PC-9 (cell line): ENCODE data around the gene PSMB9. TPM values are rescaled to one million over a fixed set of nuclear protein-coding genes. Genes with fewer than 3 reads are reported as not detected.
"Not testable (repeated sequence)": the region's sequence is repeated elsewhere in the genome, so short reads cannot be mapped to it uniquely, and the experiment has no call there.

ENCODE experiments used
- Bru-seq: library from RNA; stranded (reverse); fragments of 400-500 nt; gene quantifications from one replicate; lab custom pipeline; 2021; lab: Mats Ljungman, UMichigan
- BruChase-seq, 2 experiments: library from RNA; stranded (reverse); fragments of 400-500 nt; gene quantifications; one replicate each; lab custom pipeline; 2021; lab: Mats Ljungman, UMichigan
- BruUV-seq: library from RNA; stranded (reverse); fragments of 400-500 nt; replicated peaks from 2 replicates; lab custom pipeline; 2021; lab: Mats Ljungman, UMichigan
- CTCF ChIA-PET: fragments of 300-600 bp; sonication (Branson Sonifier 250); formaldehyde crosslinking; loops from one replicate; lab custom pipeline; 2022; ENCODE audit warnings: antibody characterized with exemption; lab: Charles Lee
- POLR2A ChIA-PET: fragments of 300-600 bp; sonication (Branson Sonifier 250); formaldehyde crosslinking; loops from one replicate; lab custom pipeline; 2022; ENCODE audit warnings: antibody characterized with exemption; ENCODE audit not compliant: unreplicated experiment; lab: Charles Lee
- DNase-seq, 2 experiments: peaks; one replicate each; pipeline versions ENCODE4 v3.0.0 to v3.0.0-alpha.2; 2015 to 2022; ENCODE audit warnings: mixed read lengths in 1 of 2
- H2AFZ ChIP-seq: fragments of 200-600 bp; sonication (generic); 2 replicates; pipeline ENCODE4 v1.8.1; 2017; ENCODE audit warnings: antibody characterized with exemption
- H3F3A ChIP-seq: fragments of 200-600 bp; sonication (generic); 2 replicates; pipeline ENCODE4 v1.8.1; 2017; ENCODE audit warnings: antibody characterized with exemption, mild to moderate bottlenecking, low read depth; ENCODE audit not compliant: insufficient read depth
- H3K27ac ChIP-seq: fragments of 200-600 bp; sonication (generic); 2 replicates; pipeline ENCODE4 v1.6.1; 2016; ENCODE audit warnings: mixed run types
- H3K27me3 ChIP-seq: fragments of 200-600 bp; sonication (generic); 2 replicates; pipeline ENCODE4 v1.6.1; 2016; ENCODE audit warnings: low read depth, mixed run types; ENCODE audit not compliant: insufficient read depth
- H3K36me3 ChIP-seq: fragments of 200-600 bp; sonication (generic); 2 replicates; pipeline ENCODE4 v1.6.1; 2016; ENCODE audit warnings: low read depth, mixed run types
- H3K4me1 ChIP-seq: fragments of 200-600 bp; sonication (generic); replicated peaks from 2 replicates; pipeline ENCODE4 v1.6.1; 2016; ENCODE audit warnings: mixed run types; ENCODE audit not compliant: insufficient read depth
- H3K4me2 ChIP-seq: fragments of 200-600 bp; sonication (generic); 2 replicates; pipeline ENCODE4 v1.6.1; 2017; ENCODE audit warnings: mixed run types
- H3K4me3 ChIP-seq: fragments of 200-600 bp; sonication (generic); 2 replicates; pipeline ENCODE4 v1.6.1; 2016; ENCODE audit warnings: mixed run types
- H3K79me2 ChIP-seq: fragments of 200-600 bp; sonication (generic); 2 replicates; pipeline ENCODE4 v1.6.1; 2017; ENCODE audit warnings: low read depth, mixed run types
- H3K9me2 ChIP-seq: fragments of 200-600 bp; sonication (generic); 2 replicates; pipeline ENCODE4 v1.8.1; 2017; ENCODE audit warnings: mild to moderate bottlenecking; ENCODE audit not compliant: insufficient read depth
- H3K9me3 ChIP-seq: fragments of 200-600 bp; sonication (generic); 2 replicates; pipeline ENCODE4 v1.8.1; 2016; ENCODE audit warnings: low read depth; ENCODE audit not compliant: insufficient read depth
- H4K20me1 ChIP-seq: fragments of 200-600 bp; sonication (generic); 2 replicates; pipeline ENCODE4 v1.8.1; 2017; ENCODE audit not compliant: insufficient read depth
- CTCF ChIP-seq: fragments of 200-600 bp; sonication (generic); conservative IDR thresholded peaks from 2 replicates; pipeline ENCODE4 v1.6.1; 2017; ENCODE audit warnings: mixed run types, antibody characterized with exemption, mild to moderate bottlenecking, moderate library complexity
- EZH2 ChIP-seq: fragments of 200-600 bp; sonication (generic); IDR thresholded peaks from 2 replicates; pipeline ENCODE4 v1.8.0; 2017; ENCODE audit warnings: antibody characterized with exemption, low read depth
- intact Hi-C: fragments of 100-400 bp; cut with micrococcal nuclease; formaldehyde crosslinking; loops from one replicate; pipeline ENCODE4 v1.10.0; 2022; ENCODE audit not compliant: unreplicated experiment
- long read RNA-seq: library from polyadenylated mRNA; stranded (forward); transcript quantifications from one replicate; pipeline ENCODE4 v2.0.0, GENCODE V29; 2022
- total RNA-seq: library from RNA; stranded (reverse); gene quantifications from 2 replicates; pipeline ENCODE4 v1.2.3, GENCODE V29; 2021

The PSMB9 gene
- 37.6 and 48.4 TPM in 2 replicates for total RNA-seq
- Bru-seq, nascent RNA: percentile 31 among the genes with signal in this experiment
- BruChase-seq, experiment 1, labeled RNA remaining after a 2-hour chase: percentile 44 among the genes with signal in this experiment
- percentile 33 among the genes with signal in this experiment for BruChase-seq, experiment 2, labeled RNA remaining after a 6-hour chase
- long read RNA-seq, transcript PSMB9-207 (6 exons, 782 nt): major isoform, 52 of 58 reads
- long read RNA-seq, partial matches to known transcripts: 2 of 58 reads
- long read RNA-seq, other reads (novel, unspliced or antisense): 4 of 58 reads

- Histone ChIP-seq H3K9me3 (no peaks in the 10 kb centered on the region), H3K27ac (peak within 1 kb of the TSS; percentile 12; the same call in 1 of the 2 replicates), H4K20me1 (no peaks in the 10 kb centered on the region), H3K9me2 (no peaks in the 10 kb centered on the region), H3K36me3 (no peaks in the 10 kb centered on the region), H2AFZ (peak within 1 kb of the TSS; percentile 90), H3F3A (no peaks in the 10 kb centered on the region), H3K27me3 (no peaks in the 10 kb centered on the region), H3K4me2 (peak within 1 kb of the TSS; percentile 89), H3K4me1 (peaks cover 8% of the 10 kb centered on the region), H3K4me3 (peak within 1 kb of the TSS; percentile 87), H3K79me2 (no peaks in the 10 kb centered on the region)
- intact Hi-C loops: loop anchor here (1.0 kb wide), 2 partner anchors 9 to 15 kb away; partner anchors contain the start of genes PSMB8 and TAP2
- TF ChIP-seq CTCF: peak; percentile 67
- TF ChIP-seq EZH2: no peak
- ChIA-PET CTCF (interaction anchor here (0.6 to 1.5 kb wide), 8 partner anchors 9 to 399 kb away, joined by 3 to 47 read pairs (median 5); partner anchors contain the start of gene TAP2), POLR2A (interaction anchor here (0.5 to 0.9 kb wide), 6 partner anchors 9 to 1114 kb away, joined by 3 to 10 read pairs (median 3); no protein-coding TSS in a partner anchor)
- DNase-seq: peak; percentile 77 to 90
- BruUV-seq: no TSS peak
Observed at GRCh38 chr6:32853541-32854375, at the start of gene PSMB9, which contains the start of gene TAP1. TSS of gene PSMB9 (plus strand) at chr6:32854192. CDS start at chr6:32854230, 38 bp downstream. TSS of gene TAP1 (minus strand) at chr6:32853704. CDS start at chr6:32853636, 68 bp downstream.

GRCh38 chr6:32805404-32805803 lies 48.6 kb upstream of the PSMB9 start:
- H3K4me2 ChIP-seq, H3K4me1 ChIP-seq, H3K27ac ChIP-seq, H3K27me3 ChIP-seq, H3K4me3 ChIP-seq, H3K79me2 ChIP-seq, DNase-seq, H2AFZ ChIP-seq, BruUV-seq, H3K9me3 ChIP-seq, intact Hi-C loops, POLR2A ChIA-PET, H3F3A ChIP-seq, H3K36me3 ChIP-seq, H4K20me1 ChIP-seq, H3K9me2 ChIP-seq: not testable (repeated sequence)
- CTCF ChIA-PET: interaction anchor here (0.6 kb wide), 1 partner anchor 33 kb away, joined by 8 read pairs; no protein-coding TSS in a partner anchor

GRCh38 chr6:32807020-32807580 lies 46.9 kb upstream of the PSMB9 start:
- Histone ChIP-seq H3K79me2 (no peaks in the 10 kb centered on the region), H4K20me1 (no peaks in the 10 kb centered on the region), H2AFZ (no peak overlapping the region), H3K27ac (no peak overlapping the region), H3K9me3 (no peaks in the 10 kb centered on the region; the same call in 1 of the 2 replicates), H3K9me2 (no peaks in the 10 kb centered on the region), H3K4me3 (no peak overlapping the region), H3K4me2 (no peak overlapping the region), H3K27me3 (0 out of 2 replicates have a peak, but pooled peaks cover 3% of the 10 kb centered on the region), H3K4me1 (no peaks in the 10 kb centered on the region), H3F3A (no peaks in the 10 kb centered on the region), H3K36me3 (no peaks in the 10 kb centered on the region)
- no peak for TF ChIP-seq EZH2
- no peak for TF ChIP-seq CTCF
- ChIA-PET POLR2A (no interaction called here), CTCF (no interaction called here)
- no peak for DNase-seq
- intact Hi-C loops: no loop called here
- no TSS peak for BruUV-seq
